LNCaP clone FGC (cell line): ENCODE measurements around the gene SKIDA1.
A peak's percentile ranks its signal among the peaks of the same experiment; 100 is the strongest.

Source experiments
- DNase-seq: peaks from one replicate; pipeline ENCODE4 v3.0.0-alpha.2; 2011; ENCODE audit warnings: low read depth
- H3K4me3 ChIP-seq: 2 replicates; pipeline ENCODE4 v1.5.1; 2011; ENCODE audit warnings: mild to moderate bottlenecking, low read depth, low read length, control low read depth
- CTCF ChIP-seq: IDR thresholded peaks from 2 replicates; pipeline ENCODE4 v1.5.1; 2012; ENCODE audit warnings: mild to moderate bottlenecking; ENCODE audit not compliant: control insufficient read depth, insufficient read depth; ENCODE audit errors: extremely low read depth

SKIDA1 gene

GRCh38 chr10:21515361-21516241 is 9.9 kb downstream of the SKIDA1 start:
- no peak for DNase-seq
- no peak for TF ChIP-seq CTCF
- peak overlapping the region; percentile 55; the same call in 1 of the 2 replicates for H3K4me3 ChIP-seq

- H3K4me3 ChIP-seq, result no peak overlapping the region
- DNase-seq, result no peak
- TF ChIP-seq CTCF, result no peak
Measured at GRCh38 chr10:21514818-21515351, 10.6 kb downstream of the SKIDA1 start.

GRCh38 chr10:21514129-21514817 is 11.2 kb downstream of the SKIDA1 start:
- no peak for DNase-seq
- no peak overlapping the region for H3K4me3 ChIP-seq
- TF ChIP-seq CTCF, result no peak

- no peak for TF ChIP-seq CTCF
- H3K4me3 ChIP-seq, result no peak overlapping the region
Measured at GRCh38 chr10:21513405-21513788, 12.1 kb downstream of the SKIDA1 start.

GRCh38 chr10:21512573-21513404 is 12.7 kb downstream of the SKIDA1 start:
- H3K4me3 ChIP-seq, result no peak overlapping the region
- DNase-seq, result no peak
- no peak for TF ChIP-seq CTCF

More at GRCh38 chr10:21513405-21513788, 12.1 kb downstream of the SKIDA1 start:
- no peak for DNase-seq

GRCh38 chr10:21511946-21512572 is 13.4 kb downstream of the SKIDA1 start:
- no peak for TF ChIP-seq CTCF
- no peak for DNase-seq
- H3K4me3 ChIP-seq, result no peak overlapping the region
